Prostate gland (tissue), 2 donors: Measurements from ENCODE around the gene FAM153A.
"Not testable (repeated sequence)": the region's sequence is repeated elsewhere in the genome, so short reads cannot be mapped to it uniquely, and the experiment has no call there.

Experiments used
- POLR2A ChIP-seq: fragments of 450-650 bp; IDR thresholded peaks from one replicate; pipeline ENCODE4 v1.6.1; 2016; ENCODE audit warnings: antibody characterized with exemption, mild to moderate bottlenecking
- POLR2AphosphoS5 ChIP-seq: sonication (generic); formaldehyde crosslinking; IDR thresholded peaks from one replicate; pipeline ENCODE4 v1.6.1; 2017; ENCODE audit warnings: antibody characterized with exemption
- TF ChIP-seq, protein P1 (sequence below), 4 experiments: fragments of 200-600 bp in 2 of 4; fragments of 450-650 bp in 2 of 4; sonication (generic) in 2 of 4; IDR thresholded peaks; 1 replicate in 3 of 4; 2 replicates in 1 of 4; pipeline ENCODE4 v1.5.1; 2016 to 2019; ENCODE audit warnings: antibody characterized with exemption in 4 of 4, mild to moderate bottlenecking in 2 of 4, moderate library complexity in 2 of 4

DNA sequence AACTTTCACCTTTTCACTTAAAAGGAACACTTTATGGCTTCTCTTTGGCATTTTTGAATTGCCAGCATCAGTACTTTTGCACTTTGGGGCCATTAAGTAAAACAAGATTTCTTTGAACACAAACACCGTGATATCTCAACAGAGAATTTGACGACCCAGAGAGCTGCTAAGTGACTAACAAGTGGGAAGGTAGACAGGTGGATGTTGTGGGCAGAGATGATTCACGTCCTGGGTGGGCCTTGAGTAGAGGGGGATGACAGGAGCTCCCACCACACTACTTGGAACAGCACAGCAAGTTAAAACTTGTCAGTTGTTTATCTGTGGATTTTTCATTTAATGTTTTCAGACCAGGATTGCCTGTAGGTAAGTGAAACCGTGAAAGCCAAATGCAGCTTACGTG lies 18.7 kb upstream of the FAM153A start:
- TF ChIP-seq, protein P1, sequence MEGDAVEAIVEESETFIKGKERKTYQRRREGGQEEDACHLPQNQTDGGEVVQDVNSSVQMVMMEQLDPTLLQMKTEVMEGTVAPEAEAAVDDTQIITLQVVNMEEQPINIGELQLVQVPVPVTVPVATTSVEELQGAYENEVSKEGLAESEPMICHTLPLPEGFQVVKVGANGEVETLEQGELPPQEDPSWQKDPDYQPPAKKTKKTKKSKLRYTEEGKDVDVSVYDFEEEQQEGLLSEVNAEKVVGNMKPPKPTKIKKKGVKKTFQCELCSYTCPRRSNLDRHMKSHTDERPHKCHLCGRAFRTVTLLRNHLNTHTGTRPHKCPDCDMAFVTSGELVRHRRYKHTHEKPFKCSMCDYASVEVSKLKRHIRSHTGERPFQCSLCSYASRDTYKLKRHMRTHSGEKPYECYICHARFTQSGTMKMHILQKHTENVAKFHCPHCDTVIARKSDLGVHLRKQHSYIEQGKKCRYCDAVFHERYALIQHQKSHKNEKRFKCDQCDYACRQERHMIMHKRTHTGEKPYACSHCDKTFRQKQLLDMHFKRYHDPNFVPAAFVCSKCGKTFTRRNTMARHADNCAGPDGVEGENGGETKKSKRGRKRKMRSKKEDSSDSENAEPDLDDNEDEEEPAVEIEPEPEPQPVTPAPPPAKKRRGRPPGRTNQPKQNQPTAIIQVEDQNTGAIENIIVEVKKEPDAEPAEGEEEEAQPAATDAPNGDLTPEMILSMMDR (IDR thresholded peaks at IDR 0.05) = not testable (repeated sequence)
- TF ChIP-seq POLR2AphosphoS5, POLR2A: not testable (repeated sequence)
